B cell (primary cell): ENCODE data around the gene METTL8. TPM values are rescaled to one million over a fixed set of nuclear protein-coding genes. Genes with fewer than 3 reads are reported as not detected.
A peak's percentile ranks its signal among the peaks of the same experiment; 100 is the strongest.

Experiments used
- ATAC-seq: fragments of 200-7000 bp; cut with Tn5 transposase; one replicate; pipeline ENCODE4 v1.10.0; 2021; ENCODE audit warnings: low read depth, mild to moderate bottlenecking, moderate number of reproducible peaks, moderate library complexity
- CTCF ChIA-PET: fragments of 350-600 bp; sonication (Branson Sonifier 250); formaldehyde crosslinking; loops from one replicate; lab custom pipeline; 2021; ENCODE audit warnings: antibody characterized with exemption, inconsistent platforms; lab: Charles Lee
- POLR2A ChIA-PET: fragments of 350-600 bp; sonication (Branson Sonifier 250); formaldehyde crosslinking; loops from one replicate; lab custom pipeline; 2021; ENCODE audit warnings: antibody characterized with exemption; lab: Charles Lee
- DNase-seq: peaks from one replicate; pipeline ENCODE4 v3.0.0; 2013
- H2AFZ ChIP-seq: 2 replicates; pipeline ENCODE4 v1.6.1; 2012; ENCODE audit warnings: mild to moderate bottlenecking, low read depth, low read length; ENCODE audit not compliant: insufficient read depth, poor library complexity, severe bottlenecking
- H3K27ac ChIP-seq, 2 donors: 1 replicate in 1 of 2; 2 replicates in 1 of 2; pipeline ENCODE4 v1.5.1; 2012 to 2013; ENCODE audit warnings: low read length in 2 of 2, mild to moderate bottlenecking in 2 of 2, moderate library complexity in 1 of 2
- H3K27me3 ChIP-seq, 4 experiments: fragments of 200-600 bp in 1 of 4; sonication (generic) in 1 of 4; replicated peaks in 1 of 4; 1 replicate in 2 of 4; 2 replicates in 2 of 4; pipeline versions ENCODE4 v1.6.1 to v1.7.0; 2013 to 2016; ENCODE audit warnings: low read length in 3 of 4, mild to moderate bottlenecking in 2 of 4, mixed read lengths in 1 of 4, moderate library complexity in 1 of 4; ENCODE audit not compliant: insufficient read depth in 4 of 4, control insufficient read depth in 3 of 4; ENCODE audit errors: control extremely low read depth in 1 of 4
- H3K36me3 ChIP-seq, 2 experiments: replicated peaks in 1 of 2; 1 replicate in 1 of 2; 2 replicates in 1 of 2; pipeline versions ENCODE4 v1.6.1 to v1.7.1; 2013; ENCODE audit warnings: low read length in 1 of 2; ENCODE audit not compliant: insufficient read depth in 2 of 2, control insufficient read depth in 1 of 2; ENCODE audit errors: control extremely low read depth in 1 of 2, extremely low read depth in 1 of 2
- H3K4me1 ChIP-seq, 2 donors: fragments of 200-600 bp in 1 of 2; sonication (generic) in 1 of 2; 1 replicate in 1 of 2; 2 replicates in 1 of 2; pipeline versions ENCODE4 v1.5.1 to v1.6.1; 2013 to 2017; ENCODE audit warnings: low read length in 2 of 2; ENCODE audit not compliant: control insufficient read depth in 2 of 2, insufficient read depth in 2 of 2
- H3K4me2 ChIP-seq: replicated peaks from 2 replicates; pipeline ENCODE3; 2012; ENCODE audit warnings: mild to moderate bottlenecking, low read depth, low read length; ENCODE audit not compliant: poor library complexity, severe bottlenecking
- H3K4me3 ChIP-seq, 5 experiments: fragments of 200-600 bp in 1 of 5; sonication (generic) in 1 of 5; 1 replicate in 3 of 5; 2 replicates in 2 of 5; pipeline versions ENCODE4 v1.5.1 to v1.7.0; 2011 to 2016; ENCODE audit warnings: low read length in 4 of 5, mild to moderate bottlenecking in 4 of 5, low read depth in 2 of 5, control low read depth in 1 of 5, moderate library complexity in 1 of 5; ENCODE audit not compliant: insufficient read depth in 1 of 5; ENCODE audit errors: control extremely low read depth in 1 of 5, extremely low read depth in 1 of 5
- H3K79me2 ChIP-seq: fragments of 200-600 bp; sonication (generic); one replicate; pipeline ENCODE4 v1.6.0; 2016; ENCODE audit warnings: low read length; ENCODE audit not compliant: control insufficient read depth, insufficient read depth
- H3K9ac ChIP-seq: fragments of 200-600 bp; sonication (generic); 2 replicates; pipeline ENCODE4 v1.6.1; 2017; ENCODE audit warnings: mild to moderate bottlenecking, low read length, moderate library complexity
- H3K9me3 ChIP-seq, 3 donors: one replicate each; pipeline versions ENCODE4 v1.6.1 to v1.7.1; 2013; ENCODE audit warnings: low read length in 2 of 3; ENCODE audit not compliant: control insufficient read depth in 2 of 3, insufficient read depth in 1 of 3; ENCODE audit errors: control extremely low read depth in 1 of 3
- H4K20me1 ChIP-seq: 2 replicates; pipeline ENCODE4 v1.6.0; 2012; ENCODE audit warnings: mild to moderate bottlenecking, low read length; ENCODE audit not compliant: insufficient read depth, control insufficient read depth, poor library complexity, severe bottlenecking
- H3K27ac Mint-ChIP-seq: one replicate; pipeline ENCODE4 v1.8.0; 2021; ENCODE audit warnings: mixed read lengths
- H3K27me3 Mint-ChIP-seq: one replicate; pipeline ENCODE4 v1.8.0; 2021; ENCODE audit warnings: mixed read lengths
- H3K4me1 Mint-ChIP-seq: one replicate; pipeline ENCODE4 v1.8.0; 2021; ENCODE audit warnings: mixed read lengths
- H3K4me3 Mint-ChIP-seq: one replicate; pipeline ENCODE4 v1.8.0; 2021; ENCODE audit warnings: mixed read lengths
- H3K9me3 Mint-ChIP-seq: one replicate; pipeline ENCODE4 v1.8.0; 2022; ENCODE audit warnings: mixed read lengths; ENCODE audit not compliant: insufficient read depth
- CTCF ChIP-seq: fragments of 200-600 bp; IDR thresholded peaks from one replicate; pipeline ENCODE4 v1.8.0; 2022; ENCODE audit warnings: antibody characterized with exemption, mild to moderate bottlenecking
- EZH2 ChIP-seq: IDR thresholded peaks from 2 replicates; pipeline ENCODE4 v1.6.1; 2012; ENCODE audit warnings: borderline replicate concordance, low read depth, mild to moderate bottlenecking, moderate library complexity, low read length; ENCODE audit not compliant: insufficient read depth, poor library complexity, severe bottlenecking
- WGBS: methylation state at CpG from one replicate; pipeline ENCODE4 v1.1.5; 2013; ENCODE audit warnings: missing lambda C conversion rate; ENCODE audit not compliant: insufficient coverage; 5-methylcytosine and 5-hydroxymethylcytosine counted together
- intact Hi-C: fragments of 100-400 bp; cut with micrococcal nuclease; formaldehyde crosslinking; loops from one replicate; pipeline ENCODE4 v1.10.0; 2022
- polyA plus RNA-seq: library from polyadenylated mRNA; depleted of rRNA; stranded (reverse); fragments of >200 nt; gene quantifications from 2 replicates; pipeline ENCODE4 v1.2.3, GENCODE V29; 2012
- total RNA-seq, 2 donors: library from RNA; stranded (reverse); fragments of 120-200 nt in 1 of 2; gene quantifications; 1 replicate in 1 of 2; 2 replicates in 1 of 2; pipeline versions ENCODE4 v1.2.3 to v1.2.4, GENCODE V29; 2013 to 2022

METTL8 gene
- total and polyA plus RNA-seq, 2 donors (not counting 1 experiment from before 2014, with no cell fraction given), result 20.8 to 57.8 TPM

- peak overlapping the region; percentile 91 for H3K27ac Mint-ChIP-seq
- TF ChIP-seq EZH2 (no peak), CTCF (no peak)
- H3K27me3 Mint-ChIP-seq, result no peaks in the 10 kb centered on the region
- ChIA-PET POLR2A (interaction anchor here (1.2 to 1.5 kb wide), 5 partner anchors 10 to 164 kb away, joined by 3 to 16 read pairs (median 4); no protein-coding TSS in a partner anchor), CTCF (interaction anchor here (1.9 to 5.2 kb wide), 2 partner anchors 12 to 92 kb away, joined by 9 to 22 read pairs; no protein-coding TSS in a partner anchor)
- H3K27ac ChIP-seq, result peak overlapping the region; percentile 89 to 91
- peak overlapping the region; percentile 67 for H3K9ac ChIP-seq
- no peak overlapping the region for H2AFZ ChIP-seq
- H3K4me3 Mint-ChIP-seq, result peak overlapping the region; percentile 89
- H3K9me3 ChIP-seq, result no peaks in the 10 kb centered on the region
- DNase-seq (peak; percentile 66), ATAC-seq (peak; percentile 44)
- WGBS, result 7% methylated on average over 3 of the region's 5 CpGs
- H3K4me1 Mint-ChIP-seq, result peaks cover 77% of the 10 kb centered on the region
- no peaks in the 10 kb centered on the region for H3K79me2 ChIP-seq
- peaks cover 74 to 79% of the 10 kb centered on the region in 2 donors for H3K4me1 ChIP-seq
- no peaks in the 10 kb centered on the region for H3K27me3 ChIP-seq
- H3K4me2 ChIP-seq, result peak overlapping the region; percentile 48
- no peaks in the 10 kb centered on the region for H3K36me3 ChIP-seq
- no peaks in the 10 kb centered on the region for H4K20me1 ChIP-seq
- intact Hi-C loops, result loop anchor here (1.0 to 10.0 kb wide), 5 partner anchors 92 to 349 kb away; partner anchors contain the start of genes DCAF17, METTL8 and TLK1
- no peaks in the 10 kb centered on the region for H3K9me3 Mint-ChIP-seq
- H3K4me3 ChIP-seq, result peak overlapping the region; percentile 35 to 54 (median 51)
Measured at GRCh38 chr2:171323971-171324528, 109.7 kb downstream of the METTL8 start.

GRCh38 chr2:171322928-171323327 lies 110.9 kb downstream of the METTL8 start:
- H3K27me3 Mint-ChIP-seq, result no peaks in the 10 kb centered on the region
- H3K4me1 Mint-ChIP-seq, result peaks cover 85% of the 10 kb centered on the region
- Histone ChIP-seq H3K4me3 (peak overlapping the region in 1 of 5 experiments; percentile 54), H3K4me2 (peak overlapping the region; percentile 48), H2AFZ (no peak overlapping the region), H3K4me1 (peaks cover 85 to 90% of the 10 kb centered on the region in 2 donors), H3K27ac (peak overlapping the region; percentile 89 to 91), H3K27me3 (no peaks in the 10 kb centered on the region), H3K79me2 (no peaks in the 10 kb centered on the region), H3K9me3 (no peaks in the 10 kb centered on the region), H3K36me3 (no peaks in the 10 kb centered on the region), H3K9ac (peak overlapping the region; percentile 67), H4K20me1 (no peaks in the 10 kb centered on the region)
- ChIA-PET POLR2A (interaction anchor here (0.7 to 1.5 kb wide), 6 partner anchors 11 to 93 kb away, joined by 3 to 13 read pairs (median 6); no protein-coding TSS in a partner anchor), CTCF (interaction anchor here (1.3 to 5.2 kb wide), 3 partner anchors 13 to 164 kb away, joined by 3 to 22 read pairs (median 9); no protein-coding TSS in a partner anchor)
- H3K27ac Mint-ChIP-seq, result peak overlapping the region; percentile 91
- no peaks in the 10 kb centered on the region for H3K9me3 Mint-ChIP-seq
- intact Hi-C loops, result loop anchor here (5.0 to 10.0 kb wide), 3 partner anchors 109 to 348 kb away; partner anchors contain the start of genes DCAF17 and METTL8
- WGBS, result 71% methylated on average over 1 of the region's 4 CpGs
- ATAC-seq, result no peak
- no peak for DNase-seq
- TF ChIP-seq CTCF, result no peak
- TF ChIP-seq EZH2, result no peak
- peak overlapping the region; percentile 89 for H3K4me3 Mint-ChIP-seq
